ENCODE measurements around the gene ZBTB43. TPM values are rescaled to one million over a fixed set of nuclear protein-coding genes. Genes with fewer than 3 reads are reported as not detected.
"Not testable (repeated sequence)": the region's sequence is repeated elsewhere in the genome, so short reads cannot be mapped to it uniquely, and the experiment has no call there.

Gene ZBTB43
- total and polyA plus RNA-seq, 4 donors, result 2.6 to 7.1 (median 5.0) TPM

- H3K27me3 ChIP-seq (ENCODE audit: control insufficient read depth in 4 of 4, insufficient read depth in 4 of 4, low read length in 3 of 4), result no peaks in the 10 kb centered on the region
- H3K36me3 ChIP-seq (ENCODE audit: control insufficient read depth in 4 of 4, insufficient read depth in 3 of 4, low read depth in 1 of 4, low read length in 3 of 4), result peaks cover 2 to 32% (median 10%) of the 10 kb centered on the region in 4 donors
- TF ChIP-seq FOXA1 (IDR thresholded peaks at IDR 0.05) (no peak), MAX (IDR thresholded peaks at IDR 0.05) (no peak), SP1 (IDR thresholded peaks at IDR 0.05) (no peak), HNF4G (IDR thresholded peaks at IDR 0.05) (no peak)
- H3K9me3 ChIP-seq (ENCODE audit: control insufficient read depth in 4 of 4, low read length in 3 of 4), result peaks cover 0 to 7% (median 1%) of the 10 kb centered on the region in 4 donors
- no peak overlapping the region for H3K9ac ChIP-seq (ENCODE audit: low read depth in 1 of 2, low read length in 2 of 2)
- peaks cover 0 to 1% (median under 1%) of the 10 kb centered on the region in 4 donors for H3K4me1 ChIP-seq (ENCODE audit: control insufficient read depth in 4 of 4, insufficient read depth in 4 of 4, low read length in 3 of 4)
- H3K27ac ChIP-seq (ENCODE audit: low read depth in 1 of 2, low read length in 2 of 2), result no peak overlapping the region
- DNase-seq (ENCODE audit: low spot score), result no peak
- H3K4me3 ChIP-seq (ENCODE audit: low read depth in 1 of 3, low read length in 3 of 3), result no peak overlapping the region
These were observed 9.3 kb downstream of the ZBTB43 start for GRCh38 chr9:126814091-126814490.

- not testable (repeated sequence) for DNase-seq (ENCODE audit: low spot score); H3K27ac ChIP-seq (ENCODE audit: low read depth in 1 of 2, low read length in 2 of 2); H3K9ac ChIP-seq (ENCODE audit: low read depth in 1 of 2, low read length in 2 of 2); H3K4me3 ChIP-seq (ENCODE audit: low read depth in 1 of 3, low read length in 3 of 3); H3K27me3 ChIP-seq (ENCODE audit: control insufficient read depth in 4 of 4, insufficient read depth in 4 of 4, low read length in 3 of 4); H3K9me3 ChIP-seq (ENCODE audit: control insufficient read depth in 4 of 4, low read length in 3 of 4)
- Histone ChIP-seq H3K4me1 (ENCODE audit: control insufficient read depth in 4 of 4, insufficient read depth in 4 of 4, low read length in 3 of 4) (peaks cover 7 to 11% (median 10%) of the 10 kb centered on the region in 4 donors), H3K36me3 (ENCODE audit: control insufficient read depth in 4 of 4, insufficient read depth in 3 of 4, low read depth in 1 of 4, low read length in 3 of 4) (peaks cover 2 to 24% (median 12%) of the 10 kb centered on the region in 4 donors)
- 98% methylated on average over 7 of the region's 7 CpGs for WGBS
These were observed 12.8 kb downstream of the ZBTB43 start for GRCh38 chr9:126817615-126818014.

GRCh38 chr9:126818482-126818881 lies 13.6 kb downstream of the ZBTB43 start:
- Histone ChIP-seq H3K36me3 (ENCODE audit: control insufficient read depth in 4 of 4, insufficient read depth in 3 of 4, low read depth in 1 of 4, low read length in 3 of 4) (peaks cover 2 to 20% (median 8%) of the 10 kb centered on the region in 4 donors), H3K9me3 (ENCODE audit: control insufficient read depth in 4 of 4, low read length in 3 of 4) (peaks cover 0 to 9% (median 4%) of the 10 kb centered on the region in 4 donors), H3K9ac (ENCODE audit: low read depth in 1 of 2, low read length in 2 of 2) (no peak overlapping the region), H3K4me3 (ENCODE audit: low read depth in 1 of 3, low read length in 3 of 3) (no peak overlapping the region), H3K27me3 (ENCODE audit: control insufficient read depth in 4 of 4, insufficient read depth in 4 of 4, low read length in 3 of 4) (no peaks in the 10 kb centered on the region), H3K4me1 (ENCODE audit: control insufficient read depth in 4 of 4, insufficient read depth in 4 of 4, low read length in 3 of 4) (peaks cover 8 to 12% (median 11%) of the 10 kb centered on the region in 4 donors), H3K27ac (ENCODE audit: low read depth in 1 of 2, low read length in 2 of 2) (no peak overlapping the region)
- no peak for TF ChIP-seq RXRA (IDR thresholded peaks at IDR 0.05)
- no peak for TF ChIP-seq YY1 (IDR thresholded peaks at IDR 0.05)
- TF ChIP-seq FOXA2 (IDR thresholded peaks at IDR 0.05), result no peak
- no peak for TF ChIP-seq HNF4G (IDR thresholded peaks at IDR 0.05)
- TF ChIP-seq TAF1 (conservative IDR thresholded peaks at IDR 0.05), result no peak
- no peak for TF ChIP-seq HNF4A (conservative IDR thresholded peaks at IDR 0.05)
- no peak for TF ChIP-seq MAX (IDR thresholded peaks at IDR 0.05)
- TF ChIP-seq EGR1 (IDR thresholded peaks at IDR 0.05; ENCODE audit: low read depth in 2 of 2), result no peak
- TF ChIP-seq CTCF (IDR thresholded peaks at IDR 0.05; ENCODE audit: low read depth, low read length, missing input control), result no peak
- TF ChIP-seq NR2F2 (IDR thresholded peaks at IDR 0.05), result no peak
- TF ChIP-seq ZBTB33 (IDR thresholded peaks at IDR 0.05), result no peak
- no peak for TF ChIP-seq SP1 (IDR thresholded peaks at IDR 0.05)
- no peak for DNase-seq (ENCODE audit: low spot score)
- 97% methylated on average over 5 of the region's 5 CpGs for WGBS
